Cardiac septum (tissue), 1 donor: ENCODE results near the gene ACSF2. TPM values are rescaled to one million over a fixed set of nuclear protein-coding genes. Genes with fewer than 3 reads are reported as not detected.

Experiments used
- DNase-seq: peaks from one replicate; pipeline ENCODE4 v3.0.0-alpha.2; 2020; ENCODE audit warnings: low spot score
- intact Hi-C: fragments of 100-400 bp; cut with DNase I; formaldehyde crosslinking; loops from one replicate; pipeline ENCODE4 v1.14.0; 2022
- total RNA-seq: library from RNA; stranded (reverse); fragmentation: NEBNext Ultra II Directional; extraction: Animal tissue kit (Norgen Biotek cat#: 25700); gene quantifications from one replicate; pipeline ENCODE4 v1.2.1, GENCODE V29; 2021
- donor health status: DM: no; HTN: no; CAD: no.

Gene ACSF2
- total RNA-seq, 1 donor from 2014 or later: 9.6 TPM

GRCh38 chr17:50484386-50485155, 58.6 kb downstream of the ACSF2 start:
- DNase-seq: no peak
- intact Hi-C loops: loop anchor here (5.0 to 10.0 kb wide), 2 partner anchors 143 to 200 kb away; no protein-coding TSS in a partner anchor

GRCh38 chr17:50487213-50488096, 61.4 kb downstream of the ACSF2 start:
- intact Hi-C loops: loop anchor here (10.0 kb wide), 1 partner anchor 197 kb away; no protein-coding TSS in a partner anchor
- peak; percentile 61 for DNase-seq

- peak; percentile 26 for DNase-seq
- intact Hi-C loops: loop anchor here (10.0 kb wide), 1 partner anchor 196 kb away; no protein-coding TSS in a partner anchor
Measured at GRCh38 chr17:50488880-50489279, 62.9 kb downstream of the ACSF2 start.

GRCh38 chr17:50491505-50491904, 65.5 kb downstream of the ACSF2 start:
- no peak for DNase-seq
- intact Hi-C loops: no loop called here

- intact Hi-C loops: no loop called here
- no peak for DNase-seq
Measured at GRCh38 chr17:50492214-50492613, 66.2 kb downstream of the ACSF2 start.

- intact Hi-C loops: no loop called here
- no peak for DNase-seq
Measured at GRCh38 chr17:50493744-50494143, 67.7 kb downstream of the ACSF2 start.

- intact Hi-C loops: no loop called here
- DNase-seq: peak; percentile 17
Measured at GRCh38 chr17:50495217-50495823, 69.3 kb downstream of the ACSF2 start.

- no peak for DNase-seq
- intact Hi-C loops: no loop called here
Measured at GRCh38 chr17:50495918-50496317, 69.9 kb downstream of the ACSF2 start.

- intact Hi-C loops: no loop called here
- DNase-seq: no peak
Measured at GRCh38 chr17:50498021-50498874, 72.2 kb downstream of the ACSF2 start.

GRCh38 chr17:50499270-50499669, 73.3 kb downstream of the ACSF2 start:
- intact Hi-C loops: no loop called here
- DNase-seq: no peak

- intact Hi-C loops: no loop called here
Measured at GRCh38 chr17:50499721-50500120, 73.7 kb downstream of the ACSF2 start.

GRCh38 chr17:50501054-50501453, 75.0 kb downstream of the ACSF2 start:
- intact Hi-C loops: no loop called here
- no peak for DNase-seq

More at GRCh38 chr17:50499721-50500120, 73.7 kb downstream of the ACSF2 start:
- no peak for DNase-seq

GRCh38 chr17:50502301-50502990, 76.4 kb downstream of the ACSF2 start:
- intact Hi-C loops: no loop called here

GRCh38 chr17:50505591-50506130, 79.6 kb downstream of the ACSF2 start:
- no peak for DNase-seq
- intact Hi-C loops: loop anchor here (5.0 kb wide), 1 partner anchor 37 kb away; no protein-coding TSS in a partner anchor

More at GRCh38 chr17:50502301-50502990, 76.4 kb downstream of the ACSF2 start:
- no peak for DNase-seq

- intact Hi-C loops: loop anchor here (5.0 kb wide), 1 partner anchor 36 kb away; no protein-coding TSS in a partner anchor
- no peak for DNase-seq
Measured at GRCh38 chr17:50506298-50506697, 80.3 kb downstream of the ACSF2 start.

- intact Hi-C loops: loop anchor here (5.0 kb wide), 1 partner anchor 34 kb away; no protein-coding TSS in a partner anchor
Measured at GRCh38 chr17:50507871-50508572, 82.0 kb downstream of the ACSF2 start, which contains the start of gene MYCBPAP. Gene MYCBPAP, plus strand, starts transcription at chr17:50508439. Its CDS starts 236 bp downstream, at chr17:50508675.

More at GRCh38 chr17:50507871-50508572, 82.0 kb downstream of the ACSF2 start, which contains the start of gene MYCBPAP:
- peak; percentile 89 for DNase-seq
